Transverse colon (tissue), 4 donors: ENCODE data around the gene MRPL9. TPM values are rescaled to one million over a fixed set of nuclear protein-coding genes. Genes with fewer than 3 reads are reported as not detected.

ENCODE experiments used
- DNase-seq: peaks from one replicate; pipeline ENCODE4 v3.0.0-alpha.2; 2019
- H3K27ac ChIP-seq, 4 donors: fragments of 200-600 bp; sonication (generic); 2 replicates each; pipeline ENCODE4 v1.5.1; 2016 to 2018; ENCODE audit warnings: inconsistent platforms in 4 of 4
- H3K27me3 ChIP-seq: fragments of 200-600 bp; sonication (generic); 2 replicates; pipeline ENCODE4 v1.5.1; 2017; ENCODE audit warnings: inconsistent platforms
- H3K36me3 ChIP-seq, 4 donors: fragments of 200-600 bp; sonication (generic); 2 replicates each; pipeline ENCODE4 v1.5.1; 2017 to 2019; ENCODE audit warnings: inconsistent platforms in 4 of 4
- H3K4me1 ChIP-seq, 4 donors: fragments of 200-600 bp; sonication (generic); 2 replicates each; pipeline ENCODE4 v1.5.1; 2017 to 2020; ENCODE audit warnings: inconsistent platforms in 4 of 4
- H3K4me3 ChIP-seq, 4 donors: fragments of 200-600 bp; sonication (generic); 1 replicate in 1 of 4; 2 replicates in 3 of 4; pipeline versions ENCODE4 v1.5.1 to v1.6.1; 2017 to 2019; ENCODE audit warnings: inconsistent platforms in 4 of 4
- H3K9me3 ChIP-seq, 2 donors: fragments of 200-600 bp; sonication (generic); 2 replicates each; pipeline ENCODE4 v1.5.1; 2017 to 2019; ENCODE audit warnings: inconsistent platforms in 2 of 2
- CTCF ChIP-seq, 5 experiments: fragments of 200-600 bp in 3 of 5; fragments of 450-650 bp in 2 of 5; sonication (generic) in 3 of 5; IDR thresholded peaks; 1 replicate in 2 of 5; 2 replicates in 3 of 5; pipeline ENCODE4 v1.5.1; 2016 to 2017; ENCODE audit warnings: antibody characterized with exemption in 5 of 5, inconsistent platforms in 3 of 5, mild to moderate bottlenecking in 2 of 5, moderate library complexity in 1 of 5
- EP300 ChIP-seq: sonication (generic); formaldehyde crosslinking; IDR thresholded peaks from one replicate; pipeline ENCODE4 v1.6.1; 2017; ENCODE audit warnings: antibody characterized with exemption, low read depth
- POLR2A ChIP-seq: fragments of 450-650 bp; IDR thresholded peaks from one replicate; pipeline ENCODE4 v1.6.1; 2016; ENCODE audit warnings: antibody characterized with exemption, mild to moderate bottlenecking, moderate library complexity
- POLR2AphosphoS5 ChIP-seq, 3 donors: sonication (generic); formaldehyde crosslinking; IDR thresholded peaks; one replicate each; pipeline ENCODE4 v1.6.1; 2016; ENCODE audit warnings: antibody characterized with exemption in 3 of 3
- WGBS, 2 donors: methylation state at CpG; one replicate each; pipeline ENCODE4 v1.1.5; 2018; ENCODE audit warnings: low coverage in 1 of 2; 5-methylcytosine and 5-hydroxymethylcytosine counted together
- in situ Hi-C, 4 donors: fragments of 200-750 bp; cut with MboI; loops; one replicate each; pipeline versions ENCODE4 v1.15.0 to v1.15.1; 2017; ENCODE audit warnings: low sequenced_read_pairs in 3 of 4, low pct_ligation_motif_present in 1 of 4, low pct_unique_long_range_greater_than_20kb in 1 of 4
- intact Hi-C: fragments of 100-400 bp; cut with DNase I; formaldehyde crosslinking; loops from one replicate; pipeline ENCODE4 v1.15.1; 2023; ENCODE audit warnings: low total_unique reads
- total RNA-seq, 4 donors: library from RNA; depleted of rRNA; stranded (reverse); fragments of >200 nt; gene quantifications; one replicate each; pipeline ENCODE4 v1.1.0, GENCODE V29; 2016

MRPL9 gene
- total RNA-seq, 4 donors from 2014 or later = 20.2 to 138 (median 40.1) TPM

- TF ChIP-seq POLR2AphosphoS5 (IDR thresholded peaks at IDR 0.05) (no peak), POLR2A (no peak), EP300 (no peak), CTCF (IDR thresholded peaks at IDR 0.05) (no peak)
- intact Hi-C loops (no loop called here), in situ Hi-C loops (no loop called here)
- no peak overlapping the region for H3K4me3 ChIP-seq
- peaks cover 3% of the 10 kb centered on the region for H3K27me3 ChIP-seq
- no peaks in the 10 kb centered on the region for H3K4me1 ChIP-seq
- H3K27ac ChIP-seq = no peak overlapping the region
- DNase-seq = no peak
- 98% methylated on average over 3 of the region's 3 CpGs; no CpG with 5 or more reads in 1 of the 2 donors for WGBS, 2 donors
- H3K36me3 ChIP-seq = no peaks in the 10 kb centered on the region
- H3K9me3 ChIP-seq = no peaks in the 10 kb centered on the region
These were observed 40.6 kb upstream of the MRPL9 start for GRCh38 chr1:151803915-151804314.

- Histone ChIP-seq H3K4me1 (no peaks in the 10 kb centered on the region), H3K36me3 (no peaks in the 10 kb centered on the region), H3K4me3 (no peak overlapping the region), H3K27me3 (peaks cover 3% of the 10 kb centered on the region), H3K27ac (no peak overlapping the region), H3K9me3 (no peaks in the 10 kb centered on the region)
- in situ Hi-C loops = no loop called here
- no peak for DNase-seq
- no peak for TF ChIP-seq POLR2AphosphoS5 (IDR thresholded peaks at IDR 0.05)
- no peak for TF ChIP-seq CTCF (IDR thresholded peaks at IDR 0.05)
- no peak for TF ChIP-seq EP300
- no peak for TF ChIP-seq POLR2A
- intact Hi-C loops = no loop called here
These were observed 39.9 kb upstream of the MRPL9 start for GRCh38 chr1:151803164-151803563.

GRCh38 chr1:151802372-151802771 lies 39.1 kb upstream of the MRPL9 start:
- 96 to 100% methylated on average over 1 to 5 of the region's 5 CpGs for WGBS, 2 donors
- peaks cover 3% of the 10 kb centered on the region for H3K27me3 ChIP-seq

GRCh38 chr1:151801846-151802245 lies 38.5 kb upstream of the MRPL9 start:
- in situ Hi-C loops (no loop called here), intact Hi-C loops (no loop called here)
- H3K9me3 ChIP-seq = no peaks in the 10 kb centered on the region
- no peaks in the 10 kb centered on the region for H3K4me1 ChIP-seq
- no peak overlapping the region for H3K27ac ChIP-seq
- 92% methylated on average over 7 of the region's 7 CpGs; no CpG with 5 or more reads in 1 of the 2 donors for WGBS, 2 donors
- no peak for DNase-seq
- no peak overlapping the region for H3K4me3 ChIP-seq
- no peak for TF ChIP-seq POLR2AphosphoS5 (IDR thresholded peaks at IDR 0.05)
- H3K36me3 ChIP-seq = no peaks in the 10 kb centered on the region
- peaks cover 3% of the 10 kb centered on the region for H3K27me3 ChIP-seq

More at GRCh38 chr1:151802372-151802771, 39.1 kb upstream of the MRPL9 start:
- TF ChIP-seq POLR2A = no peak
- TF ChIP-seq EP300 = no peak
- TF ChIP-seq POLR2AphosphoS5 (IDR thresholded peaks at IDR 0.05) = no peak
- no peak for TF ChIP-seq CTCF (IDR thresholded peaks at IDR 0.05)
- intact Hi-C loops = no loop called here
- no peak for DNase-seq
- Histone ChIP-seq H3K36me3 (no peaks in the 10 kb centered on the region), H3K27ac (no peak overlapping the region), H3K4me1 (no peaks in the 10 kb centered on the region), H3K4me3 (no peak overlapping the region), H3K9me3 (no peaks in the 10 kb centered on the region)
- in situ Hi-C loops = no loop called here

GRCh38 chr1:151801310-151801820 lies 38.1 kb upstream of the MRPL9 start:
- in situ Hi-C loops = no loop called here
- DNase-seq = no peak
- H3K9me3 ChIP-seq = no peaks in the 10 kb centered on the region
- TF ChIP-seq CTCF (IDR thresholded peaks at IDR 0.05) (no peak), POLR2AphosphoS5 (IDR thresholded peaks at IDR 0.05) (no peak), EP300 (no peak), POLR2A (no peak)
- H3K4me3 ChIP-seq = no peak overlapping the region
- intact Hi-C loops = no loop called here
- WGBS, 2 donors = 94% methylated on average over 12 of the region's 12 CpGs; no CpG with 5 or more reads in 1 of the 2 donors
- no peaks in the 10 kb centered on the region for H3K36me3 ChIP-seq
- H3K27me3 ChIP-seq = peaks cover 3% of the 10 kb centered on the region
- H3K27ac ChIP-seq = no peak overlapping the region
- H3K4me1 ChIP-seq = no peaks in the 10 kb centered on the region
